ENCODE measurements around the gene UXS1. TPM values are rescaled to one million over a fixed set of nuclear protein-coding genes. Genes with fewer than 3 reads are reported as not detected.
"Not testable (repeated sequence)": the region's sequence is repeated elsewhere in the genome, so short reads cannot be mapped to it uniquely, and the experiment has no call there.

UXS1 gene
- total RNA-seq, 2 experiments from 2014 or later = 20.5 to 21.9 TPM

DNA sequence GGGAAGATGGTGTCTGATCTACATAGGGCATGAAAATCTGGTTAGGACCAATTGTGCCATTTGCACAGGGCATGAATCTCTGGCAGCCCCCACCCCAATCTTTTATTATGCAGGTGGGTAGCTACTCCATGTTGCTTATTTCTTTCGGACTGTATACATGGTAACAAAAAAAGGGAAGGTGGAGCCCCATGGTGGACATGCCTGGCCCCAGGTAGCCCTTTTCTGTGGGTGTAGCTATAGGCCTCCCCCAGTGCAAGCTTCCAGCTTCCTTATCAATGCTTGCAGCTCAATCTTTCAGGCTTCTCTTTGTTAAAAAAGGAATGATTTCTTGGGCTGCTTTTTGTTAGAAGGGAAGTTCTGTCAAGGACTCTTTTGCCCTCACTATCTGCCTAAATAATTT is 14.3 kb upstream of the UXS1 start:
- H3K9me2 ChIP-seq (ENCODE audit: insufficient read depth, low read length) = no peaks in the 10 kb centered on the region
- no peak overlapping the region for H3K27ac ChIP-seq (ENCODE audit: low read depth, low read length, poor library complexity, severe bottlenecking)
- no peaks in the 10 kb centered on the region for H3K36me3 ChIP-seq (ENCODE audit: insufficient read depth, low read length)
- H4K20me1 ChIP-seq (ENCODE audit: insufficient read depth, low read length) = no peaks in the 10 kb centered on the region
- ChIA-PET POLR2A (interaction anchor here (0.6 to 1.0 kb wide), 2 partner anchors 16 to 645 kb away, joined by 3 to 4 read pairs; no protein-coding TSS in a partner anchor), CTCF (ENCODE audit: unreplicated experiment) (no interaction called here)
- H3K4me3 ChIP-seq (ENCODE audit: low read depth, low read length, poor library complexity, severe bottlenecking) = no peak overlapping the region
- H3K4me1 ChIP-seq (ENCODE audit: insufficient read depth, low read length, poor library complexity, severe bottlenecking) = no peaks in the 10 kb centered on the region
- TF ChIP-seq EZH2phosphoT487 (IDR thresholded peaks at IDR 0.05; ENCODE audit: borderline replicate concordance, low read depth, low read length) (no peak), CTCF (conservative IDR thresholded peaks at IDR 0.05; ENCODE audit: low read length) (no peak)
- no peak overlapping the region for H3K4me2 ChIP-seq (ENCODE audit: low read length)
- H3K79me2 ChIP-seq (ENCODE audit: insufficient read depth, low read depth, low read length) = no peaks in the 10 kb centered on the region
- no peak for DNase-seq (ENCODE audit: low spot score)
- H2AFZ ChIP-seq (ENCODE audit: low read length) = no peak overlapping the region
- intact Hi-C loops (cut with micrococcal nuclease; ENCODE audit: unreplicated experiment) = no loop called here
- H3K9me3 ChIP-seq (ENCODE audit: low read length) = no peaks in the 10 kb centered on the region
- no TSS peak for BruUV-seq (replicated peaks)

DNA sequence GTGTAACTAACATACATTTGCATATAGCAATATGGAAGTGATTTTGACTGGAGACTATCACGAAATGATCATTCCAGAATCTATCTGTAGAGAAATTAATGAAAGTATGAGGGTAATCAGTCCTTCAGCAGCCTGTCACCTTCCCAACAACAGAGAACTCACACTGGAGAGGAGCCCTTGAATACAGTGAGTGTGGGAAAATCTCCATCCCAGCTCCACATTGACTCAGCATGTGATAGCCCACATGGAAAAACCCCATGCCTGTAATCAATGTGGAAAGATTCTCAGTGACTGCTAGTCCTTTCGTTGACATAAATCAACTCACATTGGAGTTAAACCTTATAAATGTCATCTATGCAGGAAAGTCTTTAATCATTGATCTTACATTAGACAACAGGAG is 13.1 kb upstream of the UXS1 start:
- H3K79me2 ChIP-seq (ENCODE audit: insufficient read depth, low read depth, low read length) = no peaks in the 10 kb centered on the region
- intact Hi-C loops (cut with micrococcal nuclease; ENCODE audit: unreplicated experiment) = no loop called here
- H3K9me2 ChIP-seq (ENCODE audit: insufficient read depth, low read length) = no peaks in the 10 kb centered on the region
- no TSS peak for BruUV-seq (replicated peaks)
- DNase-seq (ENCODE audit: low spot score) = no peak
- no peak overlapping the region for H3K4me2 ChIP-seq (ENCODE audit: low read length)
- no peak overlapping the region for H3K4me3 ChIP-seq (ENCODE audit: low read depth, low read length, poor library complexity, severe bottlenecking)
- TF ChIP-seq EZH2phosphoT487 (IDR thresholded peaks at IDR 0.05; ENCODE audit: borderline replicate concordance, low read depth, low read length) = no peak
- no peak for TF ChIP-seq CTCF (conservative IDR thresholded peaks at IDR 0.05; ENCODE audit: low read length)
- H3K4me1 ChIP-seq (ENCODE audit: insufficient read depth, low read length, poor library complexity, severe bottlenecking) = no peaks in the 10 kb centered on the region
- ChIA-PET POLR2A (no interaction called here), CTCF (ENCODE audit: unreplicated experiment) (no interaction called here)
- no peak overlapping the region for H2AFZ ChIP-seq (ENCODE audit: low read length)
- no peaks in the 10 kb centered on the region for H4K20me1 ChIP-seq (ENCODE audit: insufficient read depth, low read length)
- H3K27ac ChIP-seq (ENCODE audit: low read depth, low read length, poor library complexity, severe bottlenecking) = no peak overlapping the region
- H3K9me3 ChIP-seq (ENCODE audit: low read length) = no peaks in the 10 kb centered on the region
- no peaks in the 10 kb centered on the region for H3K36me3 ChIP-seq (ENCODE audit: insufficient read depth, low read length)

DNA sequence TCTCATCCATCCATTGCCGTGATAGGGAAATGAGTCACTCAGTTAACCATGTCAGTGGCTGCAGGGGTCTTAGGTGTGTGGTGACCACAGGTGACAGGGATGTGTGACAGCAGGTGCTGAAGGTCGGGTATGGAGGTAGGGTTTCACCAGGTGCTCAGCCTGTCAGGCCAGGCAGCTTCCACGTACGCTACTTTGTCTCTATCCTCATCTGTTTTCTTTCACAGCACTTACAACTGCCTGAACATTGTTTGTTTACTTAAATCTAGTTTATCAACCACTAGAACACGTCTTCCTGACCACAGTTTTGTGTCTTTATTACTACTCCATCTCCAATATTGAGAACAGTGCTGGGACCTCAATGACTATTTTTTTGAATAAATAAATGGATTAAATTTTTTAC is 11.4 kb upstream of the UXS1 start:
- no peak overlapping the region for H3K27ac ChIP-seq (ENCODE audit: low read depth, low read length, poor library complexity, severe bottlenecking)
- H3K36me3 ChIP-seq (ENCODE audit: insufficient read depth, low read length) = no peaks in the 10 kb centered on the region
- intact Hi-C loops (cut with micrococcal nuclease; ENCODE audit: unreplicated experiment) = no loop called here
- CTCF ChIA-PET (ENCODE audit: unreplicated experiment) = no interaction called here
- no peak overlapping the region for H2AFZ ChIP-seq (ENCODE audit: low read length)
- H3K4me1 ChIP-seq (ENCODE audit: insufficient read depth, low read length, poor library complexity, severe bottlenecking) = no peaks in the 10 kb centered on the region
- no peak for DNase-seq (ENCODE audit: low spot score)
- H3K9me2 ChIP-seq (ENCODE audit: insufficient read depth, low read length) = no peaks in the 10 kb centered on the region
- TF ChIP-seq EZH2phosphoT487 (IDR thresholded peaks at IDR 0.05; ENCODE audit: borderline replicate concordance, low read depth, low read length) (no peak), CTCF (conservative IDR thresholded peaks at IDR 0.05; ENCODE audit: low read length) (no peak)
- no TSS peak for BruUV-seq (replicated peaks)
- no peak overlapping the region for H3K4me3 ChIP-seq (ENCODE audit: low read depth, low read length, poor library complexity, severe bottlenecking)
- POLR2A ChIA-PET = no interaction called here
- no peak overlapping the region for H3K4me2 ChIP-seq (ENCODE audit: low read length)
- no peaks in the 10 kb centered on the region for H4K20me1 ChIP-seq (ENCODE audit: insufficient read depth, low read length)
- H3K9me3 ChIP-seq (ENCODE audit: low read length) = no peaks in the 10 kb centered on the region
- H3K79me2 ChIP-seq (ENCODE audit: insufficient read depth, low read depth, low read length) = no peaks in the 10 kb centered on the region

DNA sequence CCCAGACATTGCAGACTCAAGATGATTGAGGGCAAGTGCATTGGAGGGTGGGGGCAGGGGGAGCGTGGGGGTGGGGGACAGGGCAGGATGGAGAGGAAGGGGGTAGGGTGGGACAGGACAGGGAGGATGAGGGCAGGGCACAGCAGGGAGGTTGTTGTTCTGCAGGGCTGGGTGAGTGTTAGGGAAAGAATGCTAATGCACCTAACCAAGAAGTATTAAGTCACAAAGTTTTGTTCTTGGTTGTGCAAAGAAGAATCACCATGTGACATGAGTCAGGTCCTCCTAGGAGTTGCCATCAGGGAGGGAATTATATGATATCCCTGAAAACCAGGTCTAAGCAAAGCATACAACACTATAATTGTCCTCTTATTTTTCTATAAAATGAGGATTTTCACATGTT is 10.4 kb upstream of the UXS1 start:
- H2AFZ ChIP-seq (ENCODE audit: low read length); H3K9me2 ChIP-seq (ENCODE audit: insufficient read depth, low read length); H4K20me1 ChIP-seq (ENCODE audit: insufficient read depth, low read length); H3K36me3 ChIP-seq (ENCODE audit: insufficient read depth, low read length); DNase-seq (ENCODE audit: low spot score); H3K4me2 ChIP-seq (ENCODE audit: low read length); CTCF ChIA-PET (ENCODE audit: unreplicated experiment); BruUV-seq (replicated peaks); H3K79me2 ChIP-seq (ENCODE audit: insufficient read depth, low read depth, low read length); H3K27ac ChIP-seq (ENCODE audit: low read depth, low read length, poor library complexity, severe bottlenecking); H3K4me1 ChIP-seq (ENCODE audit: insufficient read depth, low read length, poor library complexity, severe bottlenecking); intact Hi-C loops (cut with micrococcal nuclease; ENCODE audit: unreplicated experiment); H3K4me3 ChIP-seq (ENCODE audit: low read depth, low read length, poor library complexity, severe bottlenecking); H3K9me3 ChIP-seq (ENCODE audit: low read length): not testable (repeated sequence)
- POLR2A ChIA-PET = interaction anchor here (1.4 kb wide), 1 partner anchor 9 kb away, joined by 5 read pairs; no protein-coding TSS in a partner anchor
